OCI-LY7 (cell line): ENCODE results near the gene GALNT2. TPM values are rescaled to one million over a fixed set of nuclear protein-coding genes. Genes with fewer than 3 reads are reported as not detected.
A peak's percentile ranks its signal among the peaks of the same experiment; 100 is the strongest.

Experiments used
- BruUV-seq: library from RNA; stranded (reverse); fragments of 400-500 nt; replicated peaks from 2 replicates; lab custom pipeline; 2021; lab: Mats Ljungman, UMichigan
- CTCF ChIA-PET: fragments of 300-600 bp; sonication (Branson Sonifier 250); formaldehyde crosslinking; loops from one replicate; lab custom pipeline; 2022; ENCODE audit warnings: antibody characterized with exemption; ENCODE audit not compliant: unreplicated experiment; lab: Charles Lee
- POLR2A ChIA-PET: fragments of 300-600 bp; sonication (Branson Sonifier 250); formaldehyde crosslinking; loops from one replicate; lab custom pipeline; 2022; ENCODE audit warnings: antibody characterized with exemption; lab: Charles Lee
- DNase-seq: peaks from one replicate; pipeline ENCODE4 v3.0.0-alpha.2; 2015; ENCODE audit warnings: low spot score
- H2AFZ ChIP-seq: fragments of 200-600 bp; sonication (generic), shearing (Covaris generic); 2 replicates; pipeline ENCODE4 v1.6.1; 2014; ENCODE audit warnings: mild to moderate bottlenecking, antibody characterized with exemption, low read length, moderate library complexity
- H3K27ac ChIP-seq: fragments of 200-600 bp; sonication (generic); 2 replicates; pipeline ENCODE4 v1.5.1; 2014; ENCODE audit warnings: mixed run types, low read depth, mild to moderate bottlenecking, moderate library complexity, low read length, inconsistent platforms; ENCODE audit not compliant: poor library complexity, severe bottlenecking
- H3K36me3 ChIP-seq: fragments of 200-600 bp; sonication (generic); 2 replicates; pipeline ENCODE4 v1.6.1; 2014; ENCODE audit warnings: mild to moderate bottlenecking, antibody characterized with exemption, low read length, moderate library complexity, mixed read lengths; ENCODE audit not compliant: insufficient read depth
- H3K4me1 ChIP-seq: fragments of 200-600 bp; sonication (generic); 2 replicates; pipeline ENCODE4 v1.5.1; 2014; ENCODE audit warnings: mild to moderate bottlenecking, low read length; ENCODE audit not compliant: insufficient read depth, poor library complexity, severe bottlenecking
- H3K4me2 ChIP-seq: fragments of 200-600 bp; sonication (generic); 2 replicates; pipeline ENCODE4 v1.6.1; 2014; ENCODE audit warnings: mild to moderate bottlenecking, low read length
- H3K4me3 ChIP-seq: fragments of 200-600 bp; sonication (generic); 2 replicates; pipeline ENCODE4 v1.5.1; 2014; ENCODE audit warnings: mild to moderate bottlenecking, low read depth, low read length; ENCODE audit not compliant: poor library complexity, severe bottlenecking
- H3K79me2 ChIP-seq: fragments of 200-600 bp; sonication (generic); 2 replicates; pipeline ENCODE4 v1.6.1; 2016; ENCODE audit warnings: low read depth, mild to moderate bottlenecking, low read length, moderate library complexity, mixed read lengths; ENCODE audit not compliant: insufficient read depth
- H3K9me2 ChIP-seq: fragments of 200-600 bp; sonication (generic); 2 replicates; pipeline ENCODE4 v1.6.1; 2016; ENCODE audit warnings: mild to moderate bottlenecking, low read length, mixed read lengths; ENCODE audit not compliant: insufficient read depth
- H3K9me3 ChIP-seq: fragments of 200-600 bp; sonication (generic); 2 replicates; pipeline ENCODE4 v1.6.1; 2014; ENCODE audit warnings: mild to moderate bottlenecking, mixed run types, low read length, mixed read lengths
- H4K20me1 ChIP-seq: fragments of 200-600 bp; sonication (generic); 2 replicates; pipeline ENCODE4 v1.6.1; 2014; ENCODE audit warnings: mild to moderate bottlenecking, antibody characterized with exemption, low read length, moderate library complexity, mixed read lengths; ENCODE audit not compliant: insufficient read depth
- EZH2phosphoT487 ChIP-seq: fragments of 200-600 bp; sonication (generic); IDR thresholded peaks from 2 replicates; pipeline ENCODE4 v1.6.1; 2018; ENCODE audit warnings: low read depth, borderline replicate concordance, mild to moderate bottlenecking, mixed run types, antibody characterized with exemption, low read length, moderate library complexity, mixed read lengths
- intact Hi-C: fragments of 100-400 bp; cut with micrococcal nuclease; formaldehyde crosslinking; loops from one replicate; pipeline ENCODE4 v1.10.0; 2022; ENCODE audit not compliant: unreplicated experiment
- total RNA-seq, 2 experiments: library from RNA; depleted of rRNA in 1 of 2; stranded (reverse); fragments of >200 nt in 1 of 2; shearing (Covaris generic) in 1 of 2; gene quantifications; 2 replicates each; pipeline ENCODE4 v1.2.3, GENCODE V29; 2014 to 2022
- TF ChIP-seq, protein P1 (sequence below): fragments of 200-600 bp; sonication (generic); conservative IDR thresholded peaks from 2 replicates; pipeline ENCODE4 v1.5.1; 2014; ENCODE audit warnings: mild to moderate bottlenecking, antibody characterized with exemption, low read length, moderate library complexity, mixed read lengths

The GALNT2 gene
- total RNA-seq, 2 experiments from 2014 or later, result 29.9 to 67.3 TPM

DNA sequence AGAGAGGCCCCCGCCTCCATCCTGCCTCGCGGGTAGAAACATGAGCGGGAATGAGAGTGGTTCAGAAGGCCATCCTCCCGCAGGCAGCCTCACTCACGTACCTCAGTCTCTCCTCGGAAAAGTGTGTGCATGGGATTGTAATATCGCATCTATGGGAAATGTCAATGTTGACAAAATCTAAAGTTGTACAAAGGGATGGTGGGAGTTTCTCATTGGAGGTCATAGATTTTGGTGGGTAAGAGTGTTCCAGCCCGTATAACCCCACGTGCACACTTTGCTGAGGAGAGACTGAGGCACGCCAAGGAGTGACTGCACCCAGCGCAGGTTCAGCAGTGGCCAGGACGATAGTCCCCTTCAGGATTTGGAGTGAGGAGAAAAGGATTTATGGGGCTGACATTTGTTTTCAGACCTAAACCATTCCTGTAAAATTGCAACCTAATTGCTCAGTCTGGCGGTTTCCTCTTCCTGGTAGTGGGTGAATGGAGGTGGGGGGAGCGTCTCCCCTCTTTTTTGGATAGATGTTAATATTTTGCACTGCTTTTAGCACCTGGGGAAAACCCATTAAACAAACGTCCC is 59.6 kb downstream of the GALNT2 start:
- TF ChIP-seq, protein P1, sequence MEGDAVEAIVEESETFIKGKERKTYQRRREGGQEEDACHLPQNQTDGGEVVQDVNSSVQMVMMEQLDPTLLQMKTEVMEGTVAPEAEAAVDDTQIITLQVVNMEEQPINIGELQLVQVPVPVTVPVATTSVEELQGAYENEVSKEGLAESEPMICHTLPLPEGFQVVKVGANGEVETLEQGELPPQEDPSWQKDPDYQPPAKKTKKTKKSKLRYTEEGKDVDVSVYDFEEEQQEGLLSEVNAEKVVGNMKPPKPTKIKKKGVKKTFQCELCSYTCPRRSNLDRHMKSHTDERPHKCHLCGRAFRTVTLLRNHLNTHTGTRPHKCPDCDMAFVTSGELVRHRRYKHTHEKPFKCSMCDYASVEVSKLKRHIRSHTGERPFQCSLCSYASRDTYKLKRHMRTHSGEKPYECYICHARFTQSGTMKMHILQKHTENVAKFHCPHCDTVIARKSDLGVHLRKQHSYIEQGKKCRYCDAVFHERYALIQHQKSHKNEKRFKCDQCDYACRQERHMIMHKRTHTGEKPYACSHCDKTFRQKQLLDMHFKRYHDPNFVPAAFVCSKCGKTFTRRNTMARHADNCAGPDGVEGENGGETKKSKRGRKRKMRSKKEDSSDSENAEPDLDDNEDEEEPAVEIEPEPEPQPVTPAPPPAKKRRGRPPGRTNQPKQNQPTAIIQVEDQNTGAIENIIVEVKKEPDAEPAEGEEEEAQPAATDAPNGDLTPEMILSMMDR, result no peak
- TF ChIP-seq EZH2phosphoT487, result no peak
- Histone ChIP-seq H3K27ac (no peak overlapping the region), H3K4me2 (peak overlapping the region; percentile 62; the same call in 1 of the 2 replicates), H3K79me2 (peaks cover 39% of the 10 kb centered on the region; the same call in 1 of the 2 replicates), H3K4me1 (peaks cover 84% of the 10 kb centered on the region), H3K36me3 (no peaks in the 10 kb centered on the region), H4K20me1 (no peaks in the 10 kb centered on the region), H3K4me3 (no peak overlapping the region), H3K9me3 (no peaks in the 10 kb centered on the region), H2AFZ (no peak overlapping the region), H3K9me2 (no peaks in the 10 kb centered on the region)
- no peak for DNase-seq
- intact Hi-C loops, result no loop called here
- BruUV-seq, result no TSS peak
- ChIA-PET POLR2A (interaction anchor here (0.7 to 5.5 kb wide), 2 partner anchors 15 to 20 kb away, joined by 3 to 56 read pairs; no protein-coding TSS in a partner anchor), CTCF (no interaction called here)

DNA sequence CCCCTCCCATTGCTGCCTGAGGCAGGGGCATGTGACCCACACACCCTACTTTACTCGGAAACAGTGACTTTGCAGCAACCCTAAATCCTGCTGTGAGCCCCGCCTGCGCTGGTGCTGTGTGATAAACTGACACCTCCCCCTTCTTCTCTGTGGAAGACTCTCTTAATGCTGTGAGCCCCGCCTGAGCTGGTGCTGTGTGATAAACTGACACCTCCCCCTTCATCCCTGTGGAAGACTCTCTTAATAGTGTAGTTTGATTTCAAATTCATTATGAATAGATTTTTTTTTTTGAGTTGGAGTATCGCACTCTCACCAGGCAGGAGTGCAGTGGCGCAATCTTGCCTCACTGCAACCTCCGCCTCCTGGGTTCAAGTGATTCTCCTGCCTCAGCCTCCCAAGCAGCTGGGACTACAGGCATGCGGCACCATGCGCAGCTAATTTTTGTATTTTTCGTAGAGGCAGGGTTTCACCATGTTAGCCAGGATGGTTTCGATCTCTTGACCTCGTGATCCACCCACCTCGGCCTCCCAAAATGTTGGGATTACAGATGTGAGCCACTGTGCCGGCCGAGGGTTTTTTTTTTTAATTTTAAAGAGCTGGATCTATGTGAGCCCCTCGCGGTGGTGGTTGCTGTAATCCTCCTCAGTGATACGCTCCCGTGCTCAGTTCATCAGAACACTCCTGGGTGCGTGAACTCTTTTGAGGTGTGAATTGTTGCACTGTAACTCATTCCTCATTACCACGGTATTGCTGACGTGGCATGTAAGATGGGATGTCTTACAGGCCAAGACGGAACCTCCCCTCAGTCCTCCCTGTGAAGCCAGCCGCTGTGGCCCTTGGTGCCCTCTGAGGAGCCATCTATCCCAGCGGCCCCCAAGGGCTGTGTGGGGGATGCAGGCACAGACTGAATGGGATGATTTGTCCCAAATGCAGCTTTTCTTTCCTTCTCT is 60.3 kb downstream of the GALNT2 start:
- POLR2A ChIA-PET, result interaction anchor here (0.6 to 0.7 kb wide), 2 partner anchors 15 to 864 kb away, joined by 3 to 4 read pairs; no protein-coding TSS in a partner anchor
- no peak overlapping the region for H3K4me3 ChIP-seq
- peaks cover 82% of the 10 kb centered on the region for H3K4me1 ChIP-seq
- no peak overlapping the region for H2AFZ ChIP-seq
- H3K79me2 ChIP-seq, result peaks cover 35% of the 10 kb centered on the region; the same call in 1 of the 2 replicates
- no peaks in the 10 kb centered on the region for H3K36me3 ChIP-seq
- H4K20me1 ChIP-seq, result no peaks in the 10 kb centered on the region
- CTCF ChIA-PET, result no interaction called here
- H3K4me2 ChIP-seq, result peak overlapping the region; percentile 62; the same call in 1 of the 2 replicates
- DNase-seq, result no peak
- no TSS peak for BruUV-seq
- H3K9me3 ChIP-seq, result no peaks in the 10 kb centered on the region
- intact Hi-C loops, result no loop called here
- H3K27ac ChIP-seq, result no peak overlapping the region
- H3K9me2 ChIP-seq, result no peaks in the 10 kb centered on the region
- TF ChIP-seq, protein P1, result no peak
- TF ChIP-seq EZH2phosphoT487, result no peak
